Endodermal cell (in vitro differentiated cells): ENCODE measurements around the gene VWA8. TPM values are rescaled to one million over a fixed set of nuclear protein-coding genes. Genes with fewer than 3 reads are reported as not detected.

Source experiments
- DNase-seq: peaks from one replicate; pipeline ENCODE4 v3.0.0-alpha.2; 2017
- H3K27ac ChIP-seq: 2 replicates; pipeline ENCODE4 v1.5.1; 2013; ENCODE audit warnings: mild to moderate bottlenecking, low read depth, low read length, moderate library complexity
- H3K27me3 ChIP-seq: 2 replicates; pipeline ENCODE4 v1.6.1; 2013; ENCODE audit warnings: mild to moderate bottlenecking, low read length, moderate library complexity; ENCODE audit not compliant: insufficient read depth, control insufficient read depth, poor library complexity, severe bottlenecking
- H3K36me3 ChIP-seq: 2 replicates; pipeline ENCODE4 v1.7.0; 2013; ENCODE audit warnings: mild to moderate bottlenecking, low read length, moderate library complexity; ENCODE audit not compliant: control insufficient read depth, insufficient read depth
- H3K4me1 ChIP-seq: one replicate; pipeline ENCODE4 v1.7.0; 2013; ENCODE audit warnings: low read length; ENCODE audit not compliant: control insufficient read depth, insufficient read depth
- H3K4me3 ChIP-seq: 2 replicates; pipeline ENCODE4 v1.5.1; 2013; ENCODE audit warnings: mild to moderate bottlenecking, low read length, moderate library complexity
- H3K9ac ChIP-seq: 2 replicates; pipeline ENCODE4 v1.6.1; 2013; ENCODE audit warnings: mild to moderate bottlenecking, low read length, moderate library complexity; ENCODE audit not compliant: poor library complexity, severe bottlenecking; ENCODE audit errors: extremely low read depth
- H3K9me3 ChIP-seq: 2 replicates; pipeline ENCODE4 v1.6.1; 2013; ENCODE audit warnings: mild to moderate bottlenecking, low read length, moderate library complexity; ENCODE audit not compliant: control insufficient read depth
- H3K27ac Mint-ChIP-seq: 2 replicates; pipeline ENCODE4 v1.8.0; 2020; ENCODE audit warnings: mixed read lengths
- H3K27me3 Mint-ChIP-seq: 2 replicates; pipeline ENCODE4 v1.8.0; 2021; ENCODE audit warnings: mild to moderate bottlenecking, mixed read lengths; ENCODE audit not compliant: insufficient read depth
- H3K36me3 Mint-ChIP-seq: 2 replicates; pipeline ENCODE4 v1.8.0; 2020; ENCODE audit warnings: low read depth, mixed read lengths
- H3K4me1 Mint-ChIP-seq: 2 replicates; pipeline ENCODE4 v1.8.0; 2020; ENCODE audit warnings: mixed read lengths
- H3K4me3 Mint-ChIP-seq: 2 replicates; pipeline ENCODE4 v1.8.0; 2020; ENCODE audit warnings: mild to moderate bottlenecking, moderate library complexity, mixed read lengths
- H3K9me3 Mint-ChIP-seq: 2 replicates; pipeline ENCODE4 v1.8.0; 2020; ENCODE audit warnings: mild to moderate bottlenecking, mixed read lengths
- CTCF ChIP-seq: fragments of 200-600 bp; sonication (generic); conservative IDR thresholded peaks from 2 replicates; pipeline ENCODE4 v1.5.0; 2021; ENCODE audit warnings: antibody characterized with exemption, mild to moderate bottlenecking
- WGBS, 2 experiments: methylation state at CpG; one replicate each; pipeline versions ENCODE4 v1.1.5 to v1.1.7; 2013; ENCODE audit warnings: missing lambda C conversion rate in 2 of 2, mixed read lengths in 1 of 2; ENCODE audit not compliant: insufficient coverage in 1 of 2, insufficient read length in 1 of 2; 5-methylcytosine and 5-hydroxymethylcytosine counted together
- total RNA-seq, 2 donors: library from RNA; stranded (reverse); fragmentation: NEBNext Ultra II Directional in 1 of 2; extraction: Animal tissue kit (Norgen Biotek cat#: 25700) in 1 of 2; gene quantifications; 2 replicates in 1 of 2; 3 replicates in 1 of 2; pipeline ENCODE4 v1.2.1, GENCODE V29; 2021

VWA8 gene
- total RNA-seq, 2 donors from 2014 or later, result 24.6 to 25.6 TPM

DNA sequence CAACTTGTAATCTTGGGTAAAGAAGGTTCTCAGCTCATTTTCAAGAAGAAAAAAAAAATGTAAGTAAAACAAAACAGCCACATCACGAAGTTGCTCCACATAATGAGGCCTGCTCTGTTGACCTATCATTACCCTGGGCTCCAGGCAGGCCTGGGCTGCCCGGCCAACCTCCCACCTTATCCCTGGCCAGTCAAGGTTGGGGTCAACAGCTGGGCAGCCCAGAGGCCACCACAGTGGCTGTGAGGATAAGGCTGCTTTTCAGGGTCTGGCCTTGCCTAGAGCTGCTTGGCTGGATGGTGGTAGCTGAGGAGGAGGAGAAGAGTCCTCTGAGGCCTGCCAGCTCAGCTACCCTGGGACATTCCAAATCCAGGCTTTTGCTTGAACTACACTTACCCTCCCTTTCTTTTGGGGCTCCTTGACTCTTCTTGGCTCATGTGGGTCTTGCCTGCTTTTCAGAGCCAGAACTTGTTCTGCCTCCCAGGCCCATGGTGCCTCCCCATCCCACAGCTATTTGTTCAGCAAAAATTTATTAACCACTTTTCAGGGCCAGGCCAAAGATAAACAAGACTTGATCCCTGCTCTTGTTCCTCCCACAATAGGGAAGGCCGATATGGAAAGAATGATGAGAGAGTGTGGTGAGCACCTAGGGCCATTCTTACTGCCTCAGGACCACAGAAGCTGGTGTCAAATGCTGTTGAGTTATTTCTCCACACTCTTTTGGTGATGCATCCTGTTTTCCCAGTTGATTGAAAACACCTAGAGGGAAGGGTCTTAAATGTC is 401.9 kb downstream of the VWA8 start:
- no peaks in the 10 kb centered on the region for H3K9me3 Mint-ChIP-seq
- H3K27me3 Mint-ChIP-seq, result peaks cover 6% of the 10 kb centered on the region
- no peaks in the 10 kb centered on the region for H3K9me3 ChIP-seq
- H3K36me3 ChIP-seq, result no peaks in the 10 kb centered on the region
- 80 to 89% methylated on average over 1 to 3 of the region's 3 CpGs for WGBS, 2 experiments
- no peaks in the 10 kb centered on the region for H3K36me3 Mint-ChIP-seq
- no peak overlapping the region for H3K27ac ChIP-seq
- H3K4me3 Mint-ChIP-seq, result no peak overlapping the region
- DNase-seq, result no peak
- peaks cover 51% of the 10 kb centered on the region for H3K27me3 ChIP-seq
- peaks cover 19% of the 10 kb centered on the region for H3K4me1 Mint-ChIP-seq
- H3K4me3 ChIP-seq, result no peak overlapping the region
- no peak overlapping the region for H3K9ac ChIP-seq
- H3K4me1 ChIP-seq, result peaks cover 7% of the 10 kb centered on the region
- H3K27ac Mint-ChIP-seq, result no peak overlapping the region
- no peak for TF ChIP-seq CTCF

- Histone ChIP-seq H3K9ac (no peak overlapping the region), H3K27me3 (peaks cover 42% of the 10 kb centered on the region), H3K36me3 (no peaks in the 10 kb centered on the region), H3K27ac (no peak overlapping the region), H3K4me1 (no peaks in the 10 kb centered on the region), H3K9me3 (no peaks in the 10 kb centered on the region), H3K4me3 (no peak overlapping the region)
- 93 to 100% methylated on average over 2 of the region's 2 CpGs for WGBS, 2 experiments
- no peak overlapping the region for H3K4me3 Mint-ChIP-seq
- peaks cover 8% of the 10 kb centered on the region for H3K4me1 Mint-ChIP-seq
- TF ChIP-seq CTCF, result no peak
- no peak overlapping the region for H3K27ac Mint-ChIP-seq
- no peaks in the 10 kb centered on the region for H3K36me3 Mint-ChIP-seq
- no peaks in the 10 kb centered on the region for H3K9me3 Mint-ChIP-seq
- no peak for DNase-seq
- peaks cover 6% of the 10 kb centered on the region for H3K27me3 Mint-ChIP-seq
Measured at GRCh38 chr13:41557719-41558118, 403.2 kb downstream of the VWA8 start.

DNA sequence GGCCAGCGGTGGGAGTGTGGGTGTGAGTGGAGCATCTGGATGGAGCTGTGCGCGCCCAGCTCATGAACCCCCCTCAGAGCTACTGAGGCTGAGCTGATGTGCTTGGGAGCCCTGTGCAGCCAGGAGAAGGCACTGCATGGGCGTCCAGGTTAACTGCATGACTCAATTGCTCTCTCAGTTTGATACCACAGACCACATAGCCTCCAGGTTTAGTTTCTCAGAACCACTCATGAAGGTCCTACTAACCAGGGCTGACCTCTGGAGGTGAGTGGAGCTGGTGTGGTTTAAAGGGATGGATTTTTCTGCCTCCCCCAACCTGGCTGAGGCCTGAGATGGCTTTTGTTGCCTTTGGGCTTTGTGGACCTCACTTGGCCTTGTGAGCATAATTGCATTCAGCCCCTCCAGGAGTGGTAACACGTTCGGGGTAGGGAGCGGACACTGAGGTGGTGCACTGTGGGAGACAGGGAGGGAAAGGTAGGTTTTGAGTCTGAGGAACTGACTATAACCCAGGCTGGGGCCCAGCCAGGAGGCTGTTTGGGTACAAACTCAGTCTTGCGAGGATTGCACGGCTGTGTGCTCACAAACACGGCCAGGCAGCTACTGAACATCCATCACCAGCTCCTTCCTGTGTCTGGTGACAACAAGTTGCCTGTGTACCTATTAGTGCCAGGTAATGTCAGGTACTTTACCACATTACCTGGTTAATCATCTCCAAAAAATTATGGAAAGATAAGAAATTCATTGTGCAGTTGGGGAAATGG is 406.1 kb downstream of the VWA8 start:
- Mint-ChIP-seq H3K27ac (no peak overlapping the region), H3K36me3 (no peaks in the 10 kb centered on the region), H3K9me3 (no peaks in the 10 kb centered on the region), H3K27me3 (peaks cover 4% of the 10 kb centered on the region), H3K4me3 (no peak overlapping the region), H3K4me1 (no peaks in the 10 kb centered on the region)
- no peak for TF ChIP-seq CTCF
- Histone ChIP-seq H3K4me1 (no peaks in the 10 kb centered on the region), H3K4me3 (no peak overlapping the region), H3K27me3 (peaks cover 13% of the 10 kb centered on the region), H3K9me3 (no peaks in the 10 kb centered on the region), H3K9ac (no peak overlapping the region), H3K36me3 (no peaks in the 10 kb centered on the region), H3K27ac (no peak overlapping the region)
- no peak for DNase-seq
- WGBS, 2 experiments, result 92 to 95% methylated on average over 8 to 10 of the region's 10 CpGs
